DND-41 (cell line): ENCODE results near the gene RECK.

Experiments
- ATAC-seq: fragments of 200-7000 bp; cut with Tn5 transposase; 3 replicates; pipeline ENCODE4 v1.9.1; 2021; ENCODE audit warnings: low read depth; ENCODE audit not compliant: insufficient read depth
- DNase-seq: peaks from one replicate; pipeline ENCODE4 v3.0.0-alpha.2; 2020
- H2AFZ ChIP-seq: 2 replicates; pipeline ENCODE4 v1.6.0; 2012; ENCODE audit warnings: low read depth, low read length
- H3K27ac ChIP-seq: 2 replicates; pipeline ENCODE4 v1.5.1; 2012; ENCODE audit warnings: low read length, inconsistent platforms
- H3K27me3 ChIP-seq: fragments of 200-600 bp; sonication (generic); 2 replicates; pipeline ENCODE4 v1.6.0; 2012; ENCODE audit warnings: low read length, mild to moderate bottlenecking, inconsistent platforms; ENCODE audit not compliant: insufficient read depth, poor library complexity
- H3K36me3 ChIP-seq: 2 replicates; pipeline ENCODE4 v1.5.1; 2012; ENCODE audit warnings: low read length, inconsistent platforms; ENCODE audit not compliant: insufficient read depth
- H3K4me1 ChIP-seq: 2 replicates; pipeline ENCODE4 v1.5.1; 2012; ENCODE audit warnings: mild to moderate bottlenecking, low read length; ENCODE audit not compliant: insufficient read depth
- H3K4me2 ChIP-seq: 2 replicates; pipeline ENCODE4 v1.6.0; 2012; ENCODE audit warnings: mild to moderate bottlenecking, moderate library complexity, low read length, inconsistent platforms; ENCODE audit not compliant: insufficient read depth
- H3K4me3 ChIP-seq, 2 experiments: fragments of 200-600 bp in 1 of 2; shearing (Covaris generic) in 1 of 2; 2 replicates each; pipeline ENCODE4 v1.5.1; 2012 to 2016; ENCODE audit warnings: inconsistent platforms in 2 of 2, low read length in 2 of 2, mild to moderate bottlenecking in 2 of 2, low read depth in 1 of 2, moderate library complexity in 1 of 2
- H3K79me2 ChIP-seq: 2 replicates; pipeline ENCODE4 v1.6.0; 2012; ENCODE audit warnings: low read length, inconsistent platforms; ENCODE audit not compliant: insufficient read depth
- H3K9ac ChIP-seq: 2 replicates; pipeline ENCODE4 v1.6.0; 2012; ENCODE audit warnings: low read depth, mild to moderate bottlenecking, inconsistent platforms, low read length, moderate library complexity
- H3K9me3 ChIP-seq: 2 replicates; pipeline ENCODE4 v1.5.1; 2012; ENCODE audit warnings: low read length, moderate library complexity, mild to moderate bottlenecking, inconsistent platforms; ENCODE audit not compliant: insufficient read depth, severe bottlenecking
- H4K20me1 ChIP-seq: 2 replicates; pipeline ENCODE4 v1.6.0; 2012; ENCODE audit warnings: low read length; ENCODE audit not compliant: insufficient read depth
- CTCF ChIP-seq: IDR thresholded peaks from 2 replicates; pipeline ENCODE4 v1.5.1; 2012; ENCODE audit warnings: borderline replicate concordance, low read length, moderate library complexity, mild to moderate bottlenecking; ENCODE audit not compliant: poor library complexity, severe bottlenecking; ENCODE audit errors: extremely low read depth
- EZH2 ChIP-seq: IDR thresholded peaks from 3 replicates; pipeline ENCODE4 v1.6.1; 2012; ENCODE audit warnings: borderline replicate concordance, low read depth, mild to moderate bottlenecking, moderate library complexity, low read length, inconsistent platforms; ENCODE audit not compliant: severe bottlenecking

RECK gene

DNA sequence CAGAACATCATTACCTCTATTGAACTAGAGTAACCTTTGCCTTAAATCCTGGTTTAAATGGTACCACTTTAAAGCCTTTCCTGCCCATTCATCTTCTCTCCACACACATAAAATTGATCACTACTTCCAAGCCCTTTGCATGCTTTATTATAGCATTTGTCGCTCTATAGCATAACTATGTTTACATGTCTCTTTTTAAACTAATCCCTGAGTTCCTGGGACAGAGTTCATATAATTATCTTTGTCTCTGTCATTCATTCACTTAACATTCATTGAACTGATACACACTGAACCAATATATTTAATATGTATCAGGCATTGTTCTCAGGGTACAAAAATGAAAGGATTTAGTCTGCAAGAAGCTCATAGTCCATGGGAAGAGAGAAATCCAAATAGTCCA is 37.3 kb downstream of the RECK start:
- H3K4me2 ChIP-seq, result no peak overlapping the region
- H3K9me3 ChIP-seq, result no peaks in the 10 kb centered on the region
- H2AFZ ChIP-seq, result no peak overlapping the region
- no peaks in the 10 kb centered on the region for H3K4me1 ChIP-seq
- H3K27me3 ChIP-seq, result no peaks in the 10 kb centered on the region
- no peaks in the 10 kb centered on the region for H4K20me1 ChIP-seq
- no peaks in the 10 kb centered on the region for H3K36me3 ChIP-seq
- ATAC-seq (no peak), DNase-seq (no peak)
- H3K9ac ChIP-seq, result no peak overlapping the region
- no peak for TF ChIP-seq EZH2
- no peak for TF ChIP-seq CTCF
- H3K27ac ChIP-seq, result no peak overlapping the region
- no peaks in the 10 kb centered on the region for H3K79me2 ChIP-seq
- H3K4me3 ChIP-seq, result no peak overlapping the region

DNA sequence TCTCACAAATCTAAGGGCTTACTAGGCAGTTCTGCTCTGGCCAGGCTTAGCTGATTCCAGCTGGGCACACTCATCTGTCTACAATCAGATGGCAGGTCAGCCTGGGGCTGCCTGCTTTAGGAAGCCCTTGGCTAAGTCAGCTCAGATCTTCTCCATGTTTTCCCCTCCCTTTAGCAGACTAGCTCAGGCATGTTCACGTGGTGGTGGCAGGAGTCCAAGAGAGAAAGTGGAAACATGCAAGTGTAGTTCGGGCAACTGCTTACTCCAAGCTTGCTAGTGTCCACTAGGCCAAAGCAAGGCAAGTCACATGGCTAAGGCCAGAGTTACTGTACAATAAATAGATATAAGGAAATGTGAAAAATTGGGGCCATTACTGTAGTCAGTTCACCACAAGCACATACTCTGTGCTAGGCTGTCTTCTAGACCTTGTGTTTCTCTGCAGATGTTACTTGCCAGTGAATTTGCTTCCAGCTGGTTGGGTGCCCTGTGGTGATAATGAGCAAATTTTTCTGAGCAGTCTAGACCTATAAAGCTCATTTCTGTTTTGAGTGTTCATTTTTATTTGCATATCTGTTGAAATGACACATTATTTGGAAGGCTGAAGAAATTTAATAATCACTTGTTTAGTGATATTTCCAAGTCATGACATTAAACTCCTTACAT is 38.3 kb downstream of the RECK start:
- H3K4me3 ChIP-seq, result no peak overlapping the region
- no peaks in the 10 kb centered on the region for H3K79me2 ChIP-seq
- no peaks in the 10 kb centered on the region for H4K20me1 ChIP-seq
- H3K9ac ChIP-seq, result no peak overlapping the region
- TF ChIP-seq CTCF (no peak), EZH2 (no peak)
- no peaks in the 10 kb centered on the region for H3K27me3 ChIP-seq
- no peaks in the 10 kb centered on the region for H3K4me1 ChIP-seq
- H2AFZ ChIP-seq, result no peak overlapping the region
- no peak overlapping the region for H3K4me2 ChIP-seq
- H3K27ac ChIP-seq, result no peak overlapping the region
- ATAC-seq (no peak), DNase-seq (no peak)
- H3K36me3 ChIP-seq, result no peaks in the 10 kb centered on the region
- H3K9me3 ChIP-seq, result no peaks in the 10 kb centered on the region

DNA sequence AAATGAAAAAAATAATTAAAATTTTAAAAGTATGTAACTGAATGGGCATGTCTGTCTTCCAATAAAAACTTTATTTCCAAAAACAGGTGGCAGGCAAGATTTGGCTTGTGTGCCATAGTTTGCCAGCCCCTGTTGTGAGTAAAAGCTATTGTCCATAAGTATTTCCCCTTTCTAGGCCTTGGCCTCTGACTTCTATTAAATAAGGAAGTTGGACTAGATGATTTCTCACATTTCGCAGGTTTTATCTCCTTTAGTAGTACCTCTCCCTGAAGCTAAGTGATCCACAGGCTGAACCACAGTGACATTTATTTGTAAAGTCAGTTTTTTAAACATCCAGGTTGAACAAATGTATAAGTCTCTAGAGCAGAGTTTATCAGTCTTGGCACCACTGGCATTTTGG is 41.3 kb downstream of the RECK start:
- Histone ChIP-seq H3K4me1 (no peaks in the 10 kb centered on the region), H3K27ac (no peak overlapping the region), H3K36me3 (no peaks in the 10 kb centered on the region), H3K9me3 (no peaks in the 10 kb centered on the region), H3K4me2 (no peak overlapping the region), H2AFZ (no peak overlapping the region), H3K9ac (no peak overlapping the region), H3K27me3 (no peaks in the 10 kb centered on the region), H4K20me1 (no peaks in the 10 kb centered on the region), H3K79me2 (no peaks in the 10 kb centered on the region), H3K4me3 (no peak overlapping the region)
- ATAC-seq (no peak), DNase-seq (no peak)
- TF ChIP-seq EZH2, result no peak

GRCh38 chr9:36080519-36080918 is 43.8 kb downstream of the RECK start:
- no peak overlapping the region for H2AFZ ChIP-seq

More at GRCh38 chr9:36080519-36080918, 43.8 kb downstream of the RECK start:
- Histone ChIP-seq H4K20me1 (no peaks in the 10 kb centered on the region), H3K9me3 (no peaks in the 10 kb centered on the region), H3K4me1 (no peaks in the 10 kb centered on the region), H3K4me2 (no peak overlapping the region), H3K36me3 (no peaks in the 10 kb centered on the region), H3K27me3 (no peaks in the 10 kb centered on the region), H3K4me3 (no peak overlapping the region), H3K9ac (no peak overlapping the region), H3K79me2 (no peaks in the 10 kb centered on the region), H3K27ac (no peak overlapping the region)
- no peak for TF ChIP-seq CTCF
- no peak for TF ChIP-seq EZH2
- ATAC-seq (no peak), DNase-seq (no peak)
